H9 (cell line): ENCODE results near the gene PPP1R13B. TPM values are rescaled to one million over a fixed set of nuclear protein-coding genes. Genes with fewer than 3 reads are reported as not detected.

Experiments used
- DNase-seq: peaks from one replicate; pipeline ENCODE4 v3.0.0-alpha.2; 2017
- H2AFZ ChIP-seq: one replicate; pipeline ENCODE4 v1.6.1; 2013; ENCODE audit warnings: mild to moderate bottlenecking, low read length, control low read depth, moderate library complexity
- H2AK5ac ChIP-seq: 2 replicates; pipeline ENCODE4 v1.6.1; 2013; ENCODE audit warnings: low read length, control low read depth, mixed read lengths; ENCODE audit not compliant: insufficient read length
- H2BK120ac ChIP-seq: one replicate; pipeline ENCODE4 v1.6.1; 2013; ENCODE audit warnings: low read depth, mild to moderate bottlenecking, low read length, control low read depth, inconsistent platforms; ENCODE audit not compliant: poor library complexity, severe bottlenecking
- H2BK12ac ChIP-seq: 2 replicates; pipeline ENCODE4 v1.6.1; 2013; ENCODE audit warnings: low read length, control low read depth, mixed read lengths, low read depth; ENCODE audit not compliant: insufficient read length
- H2BK15ac ChIP-seq: 2 replicates; pipeline ENCODE4 v1.6.1; 2013; ENCODE audit warnings: low read depth, low read length, control low read depth
- H2BK20ac ChIP-seq: one replicate; pipeline ENCODE4 v1.6.1; 2013; ENCODE audit warnings: low read depth, mild to moderate bottlenecking, low read length, control low read depth, inconsistent platforms; ENCODE audit not compliant: poor library complexity, severe bottlenecking
- H2BK5ac ChIP-seq: 2 replicates; pipeline ENCODE4 v1.6.1; 2013; ENCODE audit warnings: low read length, control low read depth, mixed read lengths; ENCODE audit not compliant: insufficient read length
- H3K14ac ChIP-seq: 2 replicates; pipeline ENCODE4 v1.6.1; 2013; ENCODE audit warnings: low read length, control low read depth; ENCODE audit not compliant: insufficient read depth
- H3K18ac ChIP-seq: 2 replicates; pipeline ENCODE4 v1.6.1; 2013; ENCODE audit warnings: low read depth, mild to moderate bottlenecking, mixed read lengths, low read length, control low read depth; ENCODE audit not compliant: insufficient read length
- H3K23ac ChIP-seq: 2 replicates; pipeline ENCODE4 v1.6.1; 2013; ENCODE audit warnings: low read length, control low read depth, mixed read lengths, low read depth; ENCODE audit not compliant: insufficient read length
- H3K23me2 ChIP-seq: 2 replicates; pipeline ENCODE4 v1.6.1; 2013; ENCODE audit warnings: low read depth, mild to moderate bottlenecking, mixed read lengths, low read length, control low read depth; ENCODE audit not compliant: insufficient read length, poor library complexity, severe bottlenecking
- H3K27ac ChIP-seq: 2 replicates; pipeline ENCODE4 v1.5.1; 2013; ENCODE audit warnings: low read length, control low read depth, mixed read lengths, low read depth; ENCODE audit not compliant: insufficient read length
- H3K27me3 ChIP-seq: 2 replicates; pipeline ENCODE4 v1.6.1; 2013; ENCODE audit warnings: low read length, control low read depth, inconsistent platforms; ENCODE audit not compliant: insufficient read depth
- H3K4ac ChIP-seq: 2 replicates; pipeline ENCODE4 v1.6.1; 2013; ENCODE audit warnings: low read depth, mild to moderate bottlenecking, control low read depth, inconsistent platforms, low read length, moderate library complexity
- H3K4me1 ChIP-seq: 2 replicates; pipeline ENCODE4 v1.6.1; 2013; ENCODE audit warnings: low read length, control low read depth, inconsistent platforms; ENCODE audit not compliant: insufficient read depth
- H3K4me2 ChIP-seq: 2 replicates; pipeline ENCODE4 v1.6.1; 2013; ENCODE audit warnings: low read length, control low read depth, mixed read lengths; ENCODE audit not compliant: insufficient read length, insufficient read depth
- H3K56ac ChIP-seq: 2 replicates; pipeline ENCODE4 v1.6.1; 2013; ENCODE audit warnings: low read depth, mild to moderate bottlenecking, mixed read lengths, low read length, control low read depth; ENCODE audit not compliant: insufficient read length
- H3K79me1 ChIP-seq: 2 replicates; pipeline ENCODE4 v1.6.1; 2013; ENCODE audit warnings: low read depth, mild to moderate bottlenecking, moderate library complexity, low read length, control low read depth, inconsistent platforms; ENCODE audit not compliant: insufficient read depth, poor library complexity, severe bottlenecking
- H3K79me2 ChIP-seq: 2 replicates; pipeline ENCODE4 v1.6.1; 2013; ENCODE audit warnings: low read length, control low read depth, inconsistent platforms; ENCODE audit not compliant: insufficient read depth
- H3K9ac ChIP-seq: 2 replicates; pipeline ENCODE4 v1.6.1; 2013; ENCODE audit warnings: low read length, control low read depth, mixed read lengths; ENCODE audit not compliant: insufficient read length; ENCODE audit errors: extremely low read depth
- H3K9me3 ChIP-seq: one replicate; pipeline ENCODE4 v1.6.1; 2013; ENCODE audit warnings: low read depth, low read length, inconsistent platforms; ENCODE audit not compliant: control insufficient read depth
- H3T11ph ChIP-seq: one replicate; pipeline ENCODE4 v1.6.1; 2013; ENCODE audit warnings: mild to moderate bottlenecking, low read length, control low read depth, inconsistent platforms
- H4K20me1 ChIP-seq: one replicate; pipeline ENCODE4 v1.6.1; 2013; ENCODE audit not compliant: control insufficient read depth, insufficient read length, insufficient read depth
- H4K5ac ChIP-seq: 2 replicates; pipeline ENCODE4 v1.6.1; 2013; ENCODE audit warnings: low read depth, mild to moderate bottlenecking, mixed read lengths, low read length, control low read depth; ENCODE audit not compliant: insufficient read length
- H4K8ac ChIP-seq: replicated peaks from 2 replicates; pipeline ENCODE4 v1.6.1; 2013; ENCODE audit warnings: low read length, control low read depth, mixed read lengths, low read depth; ENCODE audit not compliant: insufficient read length
- H4K91ac ChIP-seq: 2 replicates; pipeline ENCODE4 v1.6.1; 2013; ENCODE audit warnings: low read depth, mild to moderate bottlenecking, moderate library complexity, mixed read lengths, low read length, control low read depth; ENCODE audit not compliant: insufficient read length
- H3K27ac Mint-ChIP-seq, 3 experiments: 2 replicates in 2 of 3; 3 replicates in 1 of 3; pipeline ENCODE4 v1.8.0; 2020 to 2021; ENCODE audit warnings: mixed read lengths in 3 of 3, mild to moderate bottlenecking in 1 of 3, moderate library complexity in 1 of 3
- H3K27me3 Mint-ChIP-seq: 2 replicates; pipeline ENCODE4 v1.8.0; 2021; ENCODE audit warnings: low read depth, mild to moderate bottlenecking, moderate library complexity, mixed read lengths
- H3K36me3 Mint-ChIP-seq, 3 experiments: 2 replicates in 2 of 3; 3 replicates in 1 of 3; pipeline ENCODE4 v1.8.0; 2020 to 2021; ENCODE audit warnings: low read depth in 3 of 3, mixed read lengths in 3 of 3; ENCODE audit not compliant: insufficient read depth in 1 of 3
- H3K4me1 Mint-ChIP-seq, 2 experiments: 2 replicates each; pipeline ENCODE4 v1.8.0; 2020; ENCODE audit warnings: mixed read lengths in 2 of 2
- H3K4me3 Mint-ChIP-seq, 2 experiments: 2 replicates in 1 of 2; 3 replicates in 1 of 2; pipeline ENCODE4 v1.8.0; 2020 to 2021; ENCODE audit warnings: mild to moderate bottlenecking in 2 of 2, mixed read lengths in 2 of 2, moderate library complexity in 1 of 2
- H3K9me3 Mint-ChIP-seq, 2 experiments: 2 replicates in 1 of 2; 3 replicates in 1 of 2; pipeline ENCODE4 v1.8.0; 2020; ENCODE audit warnings: mild to moderate bottlenecking in 2 of 2, mixed read lengths in 2 of 2, moderate library complexity in 1 of 2
- CTCF ChIP-seq: fragments of 200-600 bp; sonication (generic); conservative IDR thresholded peaks from 3 replicates; pipeline ENCODE4 v1.8.0; 2021; ENCODE audit warnings: antibody characterized with exemption, mild to moderate bottlenecking
- WGBS: extraction: QIAGEN DNeasy Blood & Tissue Kit; methylation state at CpG from one replicate; pipeline ENCODE4 v1.1.7; 2013; ENCODE audit warnings: missing lambda C conversion rate, low lambda C conversion rate, mixed read lengths; ENCODE audit not compliant: insufficient read length; ENCODE audit errors: extremely low coverage; 5-methylcytosine and 5-hydroxymethylcytosine counted together
- total RNA-seq: library from RNA; stranded (reverse); gene quantifications from 2 replicates; pipeline ENCODE4 v1.2.1, GENCODE V29; 2021

The PPP1R13B gene
- total RNA-seq, 1 experiment from 2014 or later, result 6.0 TPM

DNA sequence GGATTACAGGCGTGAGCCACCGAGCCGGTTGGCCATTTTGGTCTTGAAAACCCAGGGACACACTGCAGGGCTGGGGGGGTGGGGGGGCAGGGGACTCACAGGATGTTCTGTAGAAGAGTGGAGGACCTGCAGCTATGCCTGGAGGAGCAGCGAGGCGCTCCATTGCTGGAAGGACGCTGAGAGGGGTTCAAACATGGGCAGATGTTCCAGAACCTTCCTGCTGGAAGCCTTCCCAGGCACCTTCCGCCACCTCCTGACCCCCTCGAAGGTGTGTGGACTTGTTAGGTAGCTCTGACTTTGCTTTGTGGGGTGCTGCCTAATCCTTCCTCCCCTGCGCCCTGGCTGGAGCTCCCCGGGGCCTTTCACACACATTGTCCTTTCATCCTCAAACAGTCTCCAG is 19.6 kb upstream of the PPP1R13B start:
- Histone ChIP-seq H3K56ac (no peak overlapping the region), H4K8ac (no peak overlapping the region), H2BK12ac (no peak overlapping the region), H2BK15ac (no peak overlapping the region), H2BK120ac (no peak overlapping the region), H3K4me2 (no peak overlapping the region), H4K20me1 (no peaks in the 10 kb centered on the region), H4K91ac (no peak overlapping the region), H3K79me2 (no peaks in the 10 kb centered on the region), H3K18ac (no peak overlapping the region), H3K9ac (no peak overlapping the region), H3K23me2 (no peaks in the 10 kb centered on the region), H3K4ac (no peak overlapping the region), H3K27ac (no peak overlapping the region), H2BK20ac (no peak overlapping the region), H3K79me1 (no peaks in the 10 kb centered on the region), H3K14ac (no peak overlapping the region), H2AFZ (no peak overlapping the region), H4K5ac (no peak overlapping the region), H3T11ph (no peak overlapping the region), H2AK5ac (no peak overlapping the region), H3K4me1 (no peaks in the 10 kb centered on the region), H2BK5ac (no peak overlapping the region), H3K23ac (no peak overlapping the region), H3K27me3 (no peaks in the 10 kb centered on the region), H3K9me3 (no peaks in the 10 kb centered on the region)
- no CpG with 5 or more reads among the region's 10 CpGs for WGBS
- peaks cover 4% of the 10 kb centered on the region for H3K27me3 Mint-ChIP-seq
- H3K4me1 Mint-ChIP-seq, result peaks cover 6 to 14% of the 10 kb centered on the region in 2 experiments
- no peaks in the 10 kb centered on the region for H3K36me3 Mint-ChIP-seq
- no peaks in the 10 kb centered on the region for H3K9me3 Mint-ChIP-seq
- no peak for DNase-seq
- H3K4me3 Mint-ChIP-seq, result no peak overlapping the region
- TF ChIP-seq CTCF, result no peak
- H3K27ac Mint-ChIP-seq, result no peak overlapping the region
